ENCODE data around the gene DSTN. TPM values are rescaled to one million over a fixed set of nuclear protein-coding genes. Genes with fewer than 3 reads are reported as not detected.

DSTN gene
- total RNA-seq, 6 experiments from 2014 or later = 65.8 to 94.4 (median 86.9) TPM

Other genes with a start within 250 kb of the DSTN start
- gene BFSP1, start 38.7 kb upstream of the DSTN start, total RNA-seq = under 1 TPM; 0.16 to 0.68 (median 0.25) TPM
- gene RRBP1, start 112.2 kb downstream of the DSTN start, total RNA-seq = 100 to 1,000 TPM; 121 to 274 (median 193) TPM
- not detected for gene BANF2, start 129.9 kb downstream of the DSTN start, total RNA-seq